Spinal cord (tissue), 10 donors: ENCODE measurements around the gene ANAPC4. TPM values are rescaled to one million over a fixed set of nuclear protein-coding genes. Genes with fewer than 3 reads are reported as not detected.

Experiments
- DNase-seq, 6 donors: peaks; one replicate each; pipeline versions ENCODE4 v3.0.0 to v3.0.0-alpha.2; 2013 to 2015; ENCODE audit warnings: low spot score in 6 of 6, low read depth in 4 of 6
- H3K27ac ChIP-seq: one replicate; pipeline ENCODE4 v1.5.1; 2013; ENCODE audit warnings: low read depth, low read length, control low read depth
- H3K27me3 ChIP-seq: one replicate; pipeline ENCODE4 v1.6.1; 2013; ENCODE audit warnings: low read length; ENCODE audit not compliant: control insufficient read depth, insufficient read depth
- H3K36me3 ChIP-seq: one replicate; pipeline ENCODE4 v1.6.1; 2013; ENCODE audit warnings: low read length; ENCODE audit not compliant: control insufficient read depth, insufficient read depth
- H3K4me1 ChIP-seq: one replicate; pipeline ENCODE4 v1.6.1; 2013; ENCODE audit warnings: low read length; ENCODE audit not compliant: control insufficient read depth, insufficient read depth
- H3K4me3 ChIP-seq: one replicate; pipeline ENCODE4 v1.5.1; 2013; ENCODE audit warnings: low read depth, low read length, control low read depth
- H3K9me3 ChIP-seq: one replicate; pipeline ENCODE4 v1.6.1; 2013; ENCODE audit warnings: low read length; ENCODE audit not compliant: control insufficient read depth, insufficient read depth
- WGBS: methylation state at CpG from one replicate; pipeline ENCODE4 v1.1.5; 2013; ENCODE audit warnings: missing lambda C conversion rate; ENCODE audit not compliant: insufficient coverage; 5-methylcytosine and 5-hydroxymethylcytosine counted together
- polyA plus RNA-seq, 2 donors: library from polyadenylated mRNA; unstranded; fragments of 120-200 nt; gene quantifications; one replicate each; pipeline ENCODE4 v1.2.1, GENCODE V29; 2013; ENCODE audit not compliant: insufficient read length in 2 of 2
- total RNA-seq, 2 donors: library from RNA; depleted of rRNA in 1 of 2; stranded (reverse); fragments of 120-200 nt in 1 of 2; fragments of >200 nt in 1 of 2; gene quantifications; one replicate each; pipeline versions ENCODE4 v1.2.3 to v1.2.4, GENCODE V29; 2013 to 2014
- donor health status: healthy.

Gene ANAPC4
- total and polyA plus RNA-seq, 4 donors: 36.2 to 48.8 (median 37.5) TPM

GRCh38 chr4:25405453-25405852, 28.4 kb downstream of the ANAPC4 start:
- 88% methylated on average over 1 of the region's 2 CpGs for WGBS
- no peak for DNase-seq

DNA sequence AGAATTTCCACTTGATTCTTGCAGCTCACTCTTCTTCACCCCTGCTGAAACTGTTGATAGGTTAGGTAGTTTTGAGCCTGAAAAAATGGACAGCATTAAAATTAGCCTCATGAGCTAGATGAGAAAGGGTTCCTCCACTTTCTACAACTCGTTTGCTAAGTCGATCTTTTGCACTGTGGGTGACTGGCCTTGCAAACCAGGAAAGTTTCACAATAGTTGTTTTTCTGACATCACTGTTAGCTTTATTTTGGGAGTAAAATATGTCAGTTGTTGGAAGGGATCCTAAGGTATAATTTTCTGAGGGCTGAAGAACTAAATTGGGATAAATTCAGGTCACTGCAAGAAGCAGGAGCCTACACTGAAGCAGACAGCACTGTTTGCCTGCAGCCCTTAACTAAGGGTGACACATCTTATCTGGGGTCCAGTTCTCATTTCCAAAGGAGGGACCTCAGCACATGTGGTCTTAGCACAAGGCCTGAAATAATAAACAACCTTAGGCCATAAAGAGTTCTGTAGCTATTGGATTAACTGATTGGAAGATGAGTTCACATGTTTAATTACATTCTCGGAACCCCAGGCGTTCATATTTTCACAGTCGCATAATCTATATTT, 29.1 kb downstream of the ANAPC4 start:
- Histone ChIP-seq H3K27me3 (no peaks in the 10 kb centered on the region), H3K27ac (no peak overlapping the region), H3K36me3 (peaks cover 9% of the 10 kb centered on the region), H3K4me1 (no peaks in the 10 kb centered on the region), H3K9me3 (no peaks in the 10 kb centered on the region), H3K4me3 (no peak overlapping the region)
- DNase-seq: no peak
- 82% methylated on average over 2 of the region's 5 CpGs for whole genome bisulfite sequencing

More at GRCh38 chr4:25405453-25405852, 28.4 kb downstream of the ANAPC4 start:
- H3K36me3 ChIP-seq: peaks cover 12% of the 10 kb centered on the region
- no peak overlapping the region for H3K27ac ChIP-seq
- H3K4me3 ChIP-seq: no peak overlapping the region
- no peaks in the 10 kb centered on the region for H3K9me3 ChIP-seq
- H3K27me3 ChIP-seq: no peaks in the 10 kb centered on the region
- H3K4me1 ChIP-seq: no peaks in the 10 kb centered on the region

DNA sequence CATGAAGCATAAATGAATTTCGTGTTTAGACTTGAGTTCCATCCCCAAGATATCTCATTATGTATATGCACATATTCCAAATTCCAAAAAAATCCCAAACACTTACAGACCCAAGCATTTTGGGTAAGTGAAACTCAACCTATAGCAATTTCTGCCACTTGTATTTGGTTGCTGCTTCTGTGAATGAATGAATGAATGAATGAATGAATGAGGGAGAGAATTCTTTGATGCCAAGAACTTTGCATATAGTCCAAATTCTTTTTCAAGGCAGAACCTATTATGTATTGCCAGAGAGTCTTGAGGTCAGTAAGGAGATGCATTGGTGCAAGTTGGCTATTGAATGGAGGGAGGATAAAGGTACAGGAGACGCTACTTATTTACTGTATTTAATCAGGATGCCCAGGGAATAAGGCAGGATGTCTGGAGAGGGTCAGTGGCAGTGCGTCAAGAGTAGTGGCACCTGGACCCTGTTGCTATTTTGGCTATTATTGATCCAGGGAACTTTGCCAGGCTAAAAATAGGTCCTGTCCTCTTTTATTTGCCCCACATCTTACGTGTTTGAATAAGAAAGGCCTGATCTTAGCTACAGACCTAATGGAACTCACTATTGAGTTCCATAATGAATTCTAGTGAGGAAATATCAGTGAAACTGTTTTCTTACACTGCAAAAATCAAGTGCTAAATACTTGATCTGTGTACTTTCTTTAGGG, 33.9 kb downstream of the ANAPC4 start:
- DNase-seq: no peak
- 100% methylated on average over 2 of the region's 4 CpGs for whole genome bisulfite sequencing
- H3K27ac ChIP-seq: no peak overlapping the region
- no peaks in the 10 kb centered on the region for H3K9me3 ChIP-seq
- H3K4me3 ChIP-seq: no peak overlapping the region
- peaks cover 8% of the 10 kb centered on the region for H3K36me3 ChIP-seq
- H3K4me1 ChIP-seq: no peaks in the 10 kb centered on the region
- H3K27me3 ChIP-seq: no peaks in the 10 kb centered on the region

GRCh38 chr4:25413261-25413660, 36.2 kb downstream of the ANAPC4 start:
- no peak for DNase-seq
- H3K36me3 ChIP-seq: peaks cover 8% of the 10 kb centered on the region
- no peaks in the 10 kb centered on the region for H3K9me3 ChIP-seq
- no peaks in the 10 kb centered on the region for H3K4me1 ChIP-seq
- no peaks in the 10 kb centered on the region for H3K27me3 ChIP-seq
- no peak overlapping the region for H3K27ac ChIP-seq
- H3K4me3 ChIP-seq: no peak overlapping the region
- 70% methylated on average over 2 of the region's 3 CpGs for WGBS

- Histone ChIP-seq H3K4me3 (no peak overlapping the region), H3K36me3 (peaks cover 8% of the 10 kb centered on the region), H3K27ac (no peak overlapping the region), H3K9me3 (no peaks in the 10 kb centered on the region), H3K27me3 (no peaks in the 10 kb centered on the region), H3K4me1 (no peaks in the 10 kb centered on the region)
- 100% methylated on average over 1 of the region's 2 CpGs for WGBS
- no peak for DNase-seq
Measured at GRCh38 chr4:25417014-25417413, 40.0 kb downstream of the ANAPC4 start.

GRCh38 chr4:25420931-25421330, 43.9 kb downstream of the ANAPC4 start:
- DNase-seq: no peak
- H3K4me3 ChIP-seq: no peak overlapping the region
- no peak overlapping the region for H3K27ac ChIP-seq
- no CpG with 5 or more reads among the region's 1 CpG for WGBS
- H3K4me1 ChIP-seq: peaks cover 2% of the 10 kb centered on the region
- no peaks in the 10 kb centered on the region for H3K9me3 ChIP-seq
- H3K27me3 ChIP-seq: no peaks in the 10 kb centered on the region
- H3K36me3 ChIP-seq: peaks cover 3% of the 10 kb centered on the region

- Histone ChIP-seq H3K27me3 (no peaks in the 10 kb centered on the region), H3K4me1 (peaks cover 2% of the 10 kb centered on the region), H3K4me3 (no peak overlapping the region), H3K36me3 (peaks cover 3% of the 10 kb centered on the region), H3K27ac (no peak overlapping the region), H3K9me3 (no peaks in the 10 kb centered on the region)
- WGBS: 100% methylated on average over 2 of the region's 5 CpGs
- peak in 1 of 6 donors; percentile 71 for DNase-seq
Measured at GRCh38 chr4:25421816-25422525, 44.9 kb downstream of the ANAPC4 start.

GRCh38 chr4:25423548-25423947, 46.5 kb downstream of the ANAPC4 start:
- Histone ChIP-seq H3K4me1 (peaks cover 2% of the 10 kb centered on the region), H3K36me3 (peaks cover 2% of the 10 kb centered on the region), H3K27me3 (no peaks in the 10 kb centered on the region), H3K4me3 (no peak overlapping the region), H3K27ac (no peak overlapping the region), H3K9me3 (no peaks in the 10 kb centered on the region)
- no peak for DNase-seq
- 100% methylated on average over 1 of the region's 1 CpG for WGBS

- 87% methylated on average over 7 of the region's 9 CpGs for WGBS
- H3K27ac ChIP-seq: no peak overlapping the region
Measured at GRCh38 chr4:25424539-25425228, 47.6 kb downstream of the ANAPC4 start.

More at GRCh38 chr4:25424539-25425228, 47.6 kb downstream of the ANAPC4 start:
- Histone ChIP-seq H3K36me3 (no peaks in the 10 kb centered on the region), H3K27me3 (no peaks in the 10 kb centered on the region), H3K9me3 (no peaks in the 10 kb centered on the region), H3K4me3 (no peak overlapping the region), H3K4me1 (peaks cover 2% of the 10 kb centered on the region)
- peak in 1 of 6 donors; percentile 27 for DNase-seq
